Measurements from ENCODE around the gene FARS2. TPM values are rescaled to one million over a fixed set of nuclear protein-coding genes. Genes with fewer than 3 reads are reported as not detected.
"Not testable (repeated sequence)": the region's sequence is repeated elsewhere in the genome, so short reads cannot be mapped to it uniquely, and the experiment has no call there.

FARS2 gene
- polyA plus RNA-seq, 1 of the 3 experiments (the other 2 are of a cell fraction) = 12.5 TPM

- Histone ChIP-seq H2AFZ (ENCODE audit: low read depth) (no peak overlapping the region), H3K79me2 (ENCODE audit: insufficient read depth) (no peaks in the 10 kb centered on the region), H3K4me1 (ENCODE audit: control insufficient read depth in 1 of 2, insufficient read depth in 2 of 2, low read depth in 1 of 2, low read length in 1 of 2) (no peaks in the 10 kb centered on the region), H3K9ac (no peak overlapping the region), H3F3A (replicated peaks; ENCODE audit: insufficient read depth) (no peaks in the 10 kb centered on the region), H3K4me2 (no peak overlapping the region), H3K27ac (ENCODE audit: low read depth in 2 of 2, low read length in 1 of 2) (no peak overlapping the region), H3K36me3 (replicated peaks in 1 of 2; ENCODE audit: control insufficient read depth in 1 of 2, insufficient read depth in 2 of 2, low read length in 1 of 2) (no peaks in the 10 kb centered on the region), H3K4me3 (ENCODE audit: low read depth in 2 of 2, low read length in 1 of 2) (no peak overlapping the region), H3K9me3 (no peaks in the 10 kb centered on the region), H4K20me1 (ENCODE audit: insufficient read depth) (no peaks in the 10 kb centered on the region), H3K27me3 (ENCODE audit: insufficient read depth) (no peaks in the 10 kb centered on the region), H3K9me2 (no peaks in the 10 kb centered on the region)
- POLR2A ChIA-PET = no interaction called here
- no peak for DNase-seq
- CTCF ChIA-PET = interaction anchor here (1.2 kb wide), 1 partner anchor 183 kb away, joined by 3 read pairs; no protein-coding TSS in a partner anchor
- 97% methylated on average over 3 of the region's 5 CpGs for WGBS (ENCODE audit: low lambda C conversion rate)
- no peak for TF ChIP-seq RCOR1 (IDR thresholded peaks at IDR 0.05; ENCODE audit: low read length)
- no peak for TF ChIP-seq GATA2 (CRISPR knock-in tag; IDR thresholded peaks at IDR 0.05)
Measured at GRCh38 chr6:5653801-5654200, 392.5 kb downstream of the FARS2 start.

GRCh38 chr6:5656226-5656625 is 394.9 kb downstream of the FARS2 start:
- Histone ChIP-seq H3K9ac (no peak overlapping the region), H3K9me2 (no peaks in the 10 kb centered on the region), H3K27me3 (ENCODE audit: insufficient read depth) (no peaks in the 10 kb centered on the region), H3F3A (replicated peaks; ENCODE audit: insufficient read depth) (no peaks in the 10 kb centered on the region), H3K79me2 (ENCODE audit: insufficient read depth) (no peaks in the 10 kb centered on the region), H3K4me3 (ENCODE audit: low read depth in 2 of 2, low read length in 1 of 2) (no peak overlapping the region), H3K4me2 (no peak overlapping the region), H3K9me3 (no peaks in the 10 kb centered on the region), H4K20me1 (ENCODE audit: insufficient read depth) (no peaks in the 10 kb centered on the region), H3K4me1 (ENCODE audit: control insufficient read depth in 1 of 2, insufficient read depth in 2 of 2, low read depth in 1 of 2, low read length in 1 of 2) (no peaks in the 10 kb centered on the region), H3K27ac (ENCODE audit: low read depth in 2 of 2, low read length in 1 of 2) (no peak overlapping the region), H3K36me3 (replicated peaks in 1 of 2; ENCODE audit: control insufficient read depth in 1 of 2, insufficient read depth in 2 of 2, low read length in 1 of 2) (no peaks in the 10 kb centered on the region), H2AFZ (ENCODE audit: low read depth) (no peak overlapping the region)
- POLR2A ChIA-PET = no interaction called here
- DNase-seq = no peak
- TF ChIP-seq RCOR1 (IDR thresholded peaks at IDR 0.05; ENCODE audit: low read length) (no peak), SMC3 (IDR thresholded peaks at IDR 0.05; ENCODE audit: low read depth, low read length) (no peak), SIN3A (IDR thresholded peaks at IDR 0.05; ENCODE audit: borderline replicate concordance, low read depth, low read length) (no peak), FOXJ3 (CRISPR knock-in tag; IDR thresholded peaks at IDR 0.05) (no peak), FOXM1 (IDR thresholded peaks at IDR 0.05; ENCODE audit: low read depth) (no peak), TAF1 (IDR thresholded peaks at IDR 0.05; ENCODE audit: borderline replicate concordance, low read depth, low read length) (no peak), TEAD4 (IDR thresholded peaks at IDR 0.05; ENCODE audit: borderline replicate concordance, insufficient read depth) (no peak), MAX (IDR thresholded peaks at IDR 0.05; ENCODE audit: low read depth) (no peak), JUND (IDR thresholded peaks at IDR 0.05) (no peak), NRF1 (IDR thresholded peaks at IDR 0.05; ENCODE audit: low read depth, low read length) (no peak), EZH2phosphoT487 (IDR thresholded peaks at IDR 0.05; ENCODE audit: borderline replicate concordance, low read depth) (no peak), YY1 (IDR thresholded peaks at IDR 0.05; ENCODE audit: low read depth) (no peak), FOSL2 (IDR thresholded peaks at IDR 0.05; ENCODE audit: borderline replicate concordance, low read depth) (no peak), TCF12 (IDR thresholded peaks at IDR 0.05) (no peak), USF2 (IDR thresholded peaks at IDR 0.05; ENCODE audit: borderline replicate concordance, low read depth, low read length) (no peak), GABPA (IDR thresholded peaks at IDR 0.05; ENCODE audit: low read depth) (no peak), CTCF (IDR thresholded peaks at IDR 0.05) (no peak)
- WGBS (ENCODE audit: low lambda C conversion rate) = 100% methylated on average over 3 of the region's 3 CpGs
- CTCF ChIA-PET = no interaction called here

GRCh38 chr6:5656695-5657094 is 395.4 kb downstream of the FARS2 start:
- H3K4me3 ChIP-seq (ENCODE audit: low read depth in 2 of 2, low read length in 1 of 2); CTCF ChIA-PET; H3K4me1 ChIP-seq (ENCODE audit: control insufficient read depth in 1 of 2, insufficient read depth in 2 of 2, low read depth in 1 of 2, low read length in 1 of 2); DNase-seq; POLR2A ChIA-PET; H3K79me2 ChIP-seq (ENCODE audit: insufficient read depth); H3K4me2 ChIP-seq; H3K36me3 ChIP-seq (replicated peaks in 1 of 2; ENCODE audit: control insufficient read depth in 1 of 2, insufficient read depth in 2 of 2, low read length in 1 of 2); H3F3A ChIP-seq (replicated peaks; ENCODE audit: insufficient read depth); H3K9ac ChIP-seq; H3K27ac ChIP-seq (ENCODE audit: low read depth in 2 of 2, low read length in 1 of 2); H3K27me3 ChIP-seq (ENCODE audit: insufficient read depth); H4K20me1 ChIP-seq (ENCODE audit: insufficient read depth); H3K9me2 ChIP-seq; H3K9me3 ChIP-seq; H2AFZ ChIP-seq (ENCODE audit: low read depth): not testable (repeated sequence)
- 100% methylated on average over 1 of the region's 6 CpGs for WGBS (ENCODE audit: low lambda C conversion rate)
